MCF 10A (cell line): ENCODE data around the gene IDH3B. TPM values are rescaled to one million over a fixed set of nuclear protein-coding genes. Genes with fewer than 3 reads are reported as not detected.
A peak's percentile ranks its signal among the peaks of the same experiment; 100 is the strongest.

Source experiments
- BruUV-seq: library from RNA; stranded (reverse); fragments of 400-500 nt; replicated peaks from 2 replicates; lab custom pipeline; 2021; lab: Mats Ljungman, UMichigan
- CTCF ChIA-PET: fragments of 300-600 bp; sonication (Branson Sonifier 250); formaldehyde crosslinking; extraction: SDS; loops from one replicate; lab custom pipeline; 2021; ENCODE audit warnings: antibody characterized with exemption, inconsistent platforms; lab: Yijun Ruan, JAX
- POLR2A ChIA-PET: fragments of 300-600, 350-650 bp; sonication (Branson Sonifier 250); formaldehyde crosslinking; extraction: SDS; loops from one replicate; lab custom pipeline; 2020; ENCODE audit warnings: antibody characterized with exemption, inconsistent platforms; lab: Yijun Ruan, JAX
- DNase-seq: peaks from one replicate; pipeline ENCODE4 v3.0.0-alpha.2; 2018; ENCODE audit not compliant: unreplicated experiment
- H3K27ac Mint-ChIP-seq: one replicate; pipeline ENCODE4 v1.8.0; 2022; ENCODE audit warnings: mild to moderate bottlenecking, low read depth, mixed read lengths; ENCODE audit not compliant: unreplicated experiment
- H3K27me3 Mint-ChIP-seq: one replicate; pipeline ENCODE4 v1.8.0; 2022; ENCODE audit warnings: mixed read lengths; ENCODE audit not compliant: insufficient read depth, unreplicated experiment
- H3K36me3 Mint-ChIP-seq: one replicate; pipeline ENCODE4 v1.8.0; 2022; ENCODE audit warnings: mild to moderate bottlenecking, moderate library complexity, mixed read lengths; ENCODE audit not compliant: insufficient read depth, unreplicated experiment
- H3K4me1 Mint-ChIP-seq: one replicate; pipeline ENCODE4 v1.8.0; 2022; ENCODE audit warnings: mixed read lengths; ENCODE audit not compliant: insufficient read depth, unreplicated experiment
- H3K4me3 Mint-ChIP-seq: one replicate; pipeline ENCODE4 v1.8.0; 2022; ENCODE audit warnings: mild to moderate bottlenecking, moderate library complexity, mixed read lengths; ENCODE audit not compliant: unreplicated experiment
- H3K9me3 Mint-ChIP-seq: one replicate; pipeline ENCODE4 v1.8.0; 2022; ENCODE audit warnings: mixed read lengths; ENCODE audit not compliant: unreplicated experiment
- CTCF ChIP-seq: fragments of 200-600 bp; IDR thresholded peaks from one replicate; pipeline ENCODE4 v1.8.0; 2022; ENCODE audit warnings: antibody characterized with exemption, mild to moderate bottlenecking; ENCODE audit not compliant: unreplicated experiment
- intact Hi-C: fragments of 100-400 bp; cut with micrococcal nuclease; formaldehyde crosslinking; loops from 2 replicates; pipeline ENCODE4 v1.14.1; 2022
- total RNA-seq: library from RNA; stranded (reverse); gene quantifications from 2 replicates; pipeline ENCODE4 v1.2.3, GENCODE V29; 2022

Gene IDH3B
- total RNA-seq, 1 experiment from 2014 or later, result 102 TPM

- POLR2A ChIA-PET, result interaction anchor here (1.0 kb wide), 1 partner anchor 178 kb away, joined by 3 read pairs; no protein-coding TSS in a partner anchor
- H3K4me3 Mint-ChIP-seq, result no peak overlapping the region
- intact Hi-C loops, result no loop called here
These were observed 6.8 kb downstream of the IDH3B start for GRCh38 chr20:2657241-2657640.

DNA sequence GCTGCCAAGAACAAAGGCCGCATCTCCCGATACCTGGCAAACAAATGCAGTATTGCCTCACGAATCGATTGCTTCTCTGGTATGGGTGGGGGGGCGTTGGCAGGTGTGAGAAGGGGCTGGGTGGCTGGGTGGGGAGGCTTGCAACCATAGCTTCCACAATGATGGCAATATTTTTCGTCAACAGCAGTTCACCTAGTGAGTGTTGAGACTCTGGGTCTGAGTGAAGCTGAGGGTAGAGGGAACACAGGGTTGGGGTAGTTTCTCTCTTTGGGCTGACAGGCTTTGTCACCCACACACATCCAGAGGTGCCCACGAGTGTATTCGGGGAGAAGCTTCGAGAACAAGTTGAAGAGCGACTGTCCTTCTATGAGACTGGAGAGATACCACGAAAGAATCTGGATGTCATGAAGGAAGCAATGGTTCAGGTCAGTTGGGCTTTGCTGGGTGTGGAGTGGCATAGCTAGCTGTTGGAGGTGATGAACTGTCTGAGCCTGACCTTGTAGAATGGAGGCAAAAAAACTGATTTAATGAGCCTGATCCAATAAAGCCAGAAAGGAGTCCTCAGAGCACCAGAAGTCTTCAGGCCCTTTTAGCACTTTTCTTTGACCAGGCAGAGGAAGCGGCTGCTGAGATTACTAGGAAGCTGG is 7.4 kb downstream of the IDH3B start:
- Mint-ChIP-seq H3K36me3 (peaks cover 76% of the 10 kb centered on the region), H3K4me3 (no peak overlapping the region), H3K27ac (no peak overlapping the region), H3K9me3 (no peaks in the 10 kb centered on the region), H3K4me1 (peaks cover 24% of the 10 kb centered on the region), H3K27me3 (no peaks in the 10 kb centered on the region)
- no TSS peak for BruUV-seq
- ChIA-PET CTCF (interaction anchor here (0.5 to 1.6 kb wide), 5 partner anchors 10 to 153 kb away, joined by 3 to 6 read pairs (median 3); no protein-coding TSS in a partner anchor), POLR2A (interaction anchor here (1.0 kb wide), 1 partner anchor 177 kb away, joined by 3 read pairs; no protein-coding TSS in a partner anchor)
- intact Hi-C loops, result no loop called here
- DNase-seq, result no peak
- TF ChIP-seq CTCF, result no peak

More at GRCh38 chr20:2657241-2657640, 6.8 kb downstream of the IDH3B start:
- Mint-ChIP-seq H3K36me3 (peaks cover 82% of the 10 kb centered on the region), H3K27me3 (no peaks in the 10 kb centered on the region), H3K9me3 (no peaks in the 10 kb centered on the region), H3K27ac (no peak overlapping the region), H3K4me1 (peaks cover 31% of the 10 kb centered on the region)
- TF ChIP-seq CTCF, result no peak
- no TSS peak for BruUV-seq
- DNase-seq, result no peak
- CTCF ChIA-PET, result interaction anchor here (0.6 to 1.6 kb wide), 4 partner anchors 11 to 152 kb away, joined by 3 to 6 read pairs (median 3); no protein-coding TSS in a partner anchor

DNA sequence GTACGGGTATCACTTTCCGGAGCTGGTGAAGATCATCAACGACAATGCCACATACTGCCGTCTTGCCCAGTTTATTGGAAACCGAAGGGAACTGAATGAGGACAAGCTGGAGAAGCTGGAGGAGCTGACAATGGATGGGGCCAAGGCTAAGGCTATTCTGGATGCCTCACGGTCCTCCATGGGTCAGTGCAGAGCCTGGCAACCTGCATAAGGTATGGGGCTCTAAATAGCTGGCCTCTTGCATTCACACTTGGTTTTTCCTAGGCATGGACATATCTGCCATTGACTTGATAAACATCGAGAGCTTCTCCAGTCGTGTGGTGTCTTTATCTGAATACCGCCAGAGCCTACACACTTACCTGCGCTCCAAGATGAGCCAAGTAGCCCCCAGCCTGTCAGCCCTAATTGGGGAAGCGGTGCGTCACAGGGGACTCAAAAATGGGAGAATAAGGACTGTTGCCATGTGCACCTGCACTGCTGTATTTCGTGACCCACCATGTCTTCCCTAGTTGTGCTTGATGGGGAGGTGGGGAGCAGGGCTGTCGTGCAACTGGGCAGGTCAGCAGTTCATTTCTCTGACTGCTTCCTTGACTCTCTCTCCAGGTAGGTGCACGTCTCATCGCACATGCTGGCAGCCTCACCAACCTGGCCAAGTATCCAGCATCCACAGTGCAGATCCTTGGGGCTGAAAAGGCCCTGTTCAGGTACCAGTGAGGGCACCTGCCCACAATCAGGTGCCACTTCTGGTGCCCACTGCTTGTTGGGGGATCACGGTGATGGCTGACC is 8.5 kb downstream of the IDH3B start:
- Mint-ChIP-seq H3K27ac (peak overlapping the region; percentile 12), H3K4me3 (no peak overlapping the region), H3K9me3 (no peaks in the 10 kb centered on the region), H3K27me3 (no peaks in the 10 kb centered on the region), H3K36me3 (peaks cover 66% of the 10 kb centered on the region), H3K4me1 (peaks cover 23% of the 10 kb centered on the region)
- POLR2A ChIA-PET, result interaction anchor here (0.5 to 6.7 kb wide), 3 partner anchors 9 to 217 kb away, joined by 3 to 241 read pairs (median 33); partner anchors contain the start of gene IDH3B
- no peak for TF ChIP-seq CTCF
- DNase-seq, result no peak
- intact Hi-C loops, result no loop called here
- no TSS peak for BruUV-seq
- CTCF ChIA-PET, result interaction anchor here (0.6 to 1.1 kb wide), 4 partner anchors 7 to 185 kb away, joined by 3 to 4 read pairs (median 3); partner anchors contain the start of gene SNRPB
